Measurements from ENCODE around the gene VPS39. TPM values are rescaled to one million over a fixed set of nuclear protein-coding genes. Genes with fewer than 3 reads are reported as not detected.

Gene VPS39
- total and polyA plus RNA-seq, 9 of the 15 experiments (the other 6 are each of a cell fraction or from before 2014, with no cell fraction given), result 3.2 to 37.3 (median 21.8) TPM

DNA sequence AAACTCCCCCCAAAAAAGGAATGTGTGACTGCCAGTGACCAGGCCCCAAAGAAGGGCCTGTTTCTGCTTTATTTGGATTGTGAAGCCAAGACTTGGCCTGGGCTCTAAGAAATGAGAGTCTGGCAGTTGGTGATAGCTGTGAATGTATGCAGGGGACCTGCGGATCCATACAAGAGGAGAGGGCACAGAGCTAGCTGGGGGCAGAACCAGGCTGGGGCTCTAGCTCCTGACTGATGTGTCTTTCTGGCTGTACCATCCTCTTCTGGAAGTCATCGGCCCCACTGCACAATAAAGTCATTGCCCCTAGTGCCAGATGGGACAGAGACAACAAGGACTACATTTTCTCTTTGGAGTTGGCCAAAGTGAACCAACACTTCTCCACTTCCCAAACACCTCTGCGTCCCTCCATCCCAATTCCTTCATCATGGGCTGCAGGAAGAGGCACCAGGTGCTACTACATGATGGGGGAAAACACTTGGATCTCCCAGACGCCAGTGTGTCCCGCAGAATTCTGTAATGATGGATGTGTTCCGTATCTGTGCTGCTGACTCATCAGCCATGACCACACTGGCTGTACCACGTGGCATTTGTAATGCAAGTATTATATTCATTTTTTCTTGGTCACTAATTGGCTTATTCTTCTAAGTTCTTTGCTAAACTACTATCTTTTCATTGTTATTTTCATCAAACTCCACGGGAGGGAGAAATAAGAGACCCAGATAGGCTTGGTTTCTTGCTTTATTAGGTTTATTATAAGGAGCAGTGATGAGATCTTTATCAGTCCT lies 49.9 kb downstream of the VPS39 start (continued):
- TF ChIP-seq, protein P1, sequence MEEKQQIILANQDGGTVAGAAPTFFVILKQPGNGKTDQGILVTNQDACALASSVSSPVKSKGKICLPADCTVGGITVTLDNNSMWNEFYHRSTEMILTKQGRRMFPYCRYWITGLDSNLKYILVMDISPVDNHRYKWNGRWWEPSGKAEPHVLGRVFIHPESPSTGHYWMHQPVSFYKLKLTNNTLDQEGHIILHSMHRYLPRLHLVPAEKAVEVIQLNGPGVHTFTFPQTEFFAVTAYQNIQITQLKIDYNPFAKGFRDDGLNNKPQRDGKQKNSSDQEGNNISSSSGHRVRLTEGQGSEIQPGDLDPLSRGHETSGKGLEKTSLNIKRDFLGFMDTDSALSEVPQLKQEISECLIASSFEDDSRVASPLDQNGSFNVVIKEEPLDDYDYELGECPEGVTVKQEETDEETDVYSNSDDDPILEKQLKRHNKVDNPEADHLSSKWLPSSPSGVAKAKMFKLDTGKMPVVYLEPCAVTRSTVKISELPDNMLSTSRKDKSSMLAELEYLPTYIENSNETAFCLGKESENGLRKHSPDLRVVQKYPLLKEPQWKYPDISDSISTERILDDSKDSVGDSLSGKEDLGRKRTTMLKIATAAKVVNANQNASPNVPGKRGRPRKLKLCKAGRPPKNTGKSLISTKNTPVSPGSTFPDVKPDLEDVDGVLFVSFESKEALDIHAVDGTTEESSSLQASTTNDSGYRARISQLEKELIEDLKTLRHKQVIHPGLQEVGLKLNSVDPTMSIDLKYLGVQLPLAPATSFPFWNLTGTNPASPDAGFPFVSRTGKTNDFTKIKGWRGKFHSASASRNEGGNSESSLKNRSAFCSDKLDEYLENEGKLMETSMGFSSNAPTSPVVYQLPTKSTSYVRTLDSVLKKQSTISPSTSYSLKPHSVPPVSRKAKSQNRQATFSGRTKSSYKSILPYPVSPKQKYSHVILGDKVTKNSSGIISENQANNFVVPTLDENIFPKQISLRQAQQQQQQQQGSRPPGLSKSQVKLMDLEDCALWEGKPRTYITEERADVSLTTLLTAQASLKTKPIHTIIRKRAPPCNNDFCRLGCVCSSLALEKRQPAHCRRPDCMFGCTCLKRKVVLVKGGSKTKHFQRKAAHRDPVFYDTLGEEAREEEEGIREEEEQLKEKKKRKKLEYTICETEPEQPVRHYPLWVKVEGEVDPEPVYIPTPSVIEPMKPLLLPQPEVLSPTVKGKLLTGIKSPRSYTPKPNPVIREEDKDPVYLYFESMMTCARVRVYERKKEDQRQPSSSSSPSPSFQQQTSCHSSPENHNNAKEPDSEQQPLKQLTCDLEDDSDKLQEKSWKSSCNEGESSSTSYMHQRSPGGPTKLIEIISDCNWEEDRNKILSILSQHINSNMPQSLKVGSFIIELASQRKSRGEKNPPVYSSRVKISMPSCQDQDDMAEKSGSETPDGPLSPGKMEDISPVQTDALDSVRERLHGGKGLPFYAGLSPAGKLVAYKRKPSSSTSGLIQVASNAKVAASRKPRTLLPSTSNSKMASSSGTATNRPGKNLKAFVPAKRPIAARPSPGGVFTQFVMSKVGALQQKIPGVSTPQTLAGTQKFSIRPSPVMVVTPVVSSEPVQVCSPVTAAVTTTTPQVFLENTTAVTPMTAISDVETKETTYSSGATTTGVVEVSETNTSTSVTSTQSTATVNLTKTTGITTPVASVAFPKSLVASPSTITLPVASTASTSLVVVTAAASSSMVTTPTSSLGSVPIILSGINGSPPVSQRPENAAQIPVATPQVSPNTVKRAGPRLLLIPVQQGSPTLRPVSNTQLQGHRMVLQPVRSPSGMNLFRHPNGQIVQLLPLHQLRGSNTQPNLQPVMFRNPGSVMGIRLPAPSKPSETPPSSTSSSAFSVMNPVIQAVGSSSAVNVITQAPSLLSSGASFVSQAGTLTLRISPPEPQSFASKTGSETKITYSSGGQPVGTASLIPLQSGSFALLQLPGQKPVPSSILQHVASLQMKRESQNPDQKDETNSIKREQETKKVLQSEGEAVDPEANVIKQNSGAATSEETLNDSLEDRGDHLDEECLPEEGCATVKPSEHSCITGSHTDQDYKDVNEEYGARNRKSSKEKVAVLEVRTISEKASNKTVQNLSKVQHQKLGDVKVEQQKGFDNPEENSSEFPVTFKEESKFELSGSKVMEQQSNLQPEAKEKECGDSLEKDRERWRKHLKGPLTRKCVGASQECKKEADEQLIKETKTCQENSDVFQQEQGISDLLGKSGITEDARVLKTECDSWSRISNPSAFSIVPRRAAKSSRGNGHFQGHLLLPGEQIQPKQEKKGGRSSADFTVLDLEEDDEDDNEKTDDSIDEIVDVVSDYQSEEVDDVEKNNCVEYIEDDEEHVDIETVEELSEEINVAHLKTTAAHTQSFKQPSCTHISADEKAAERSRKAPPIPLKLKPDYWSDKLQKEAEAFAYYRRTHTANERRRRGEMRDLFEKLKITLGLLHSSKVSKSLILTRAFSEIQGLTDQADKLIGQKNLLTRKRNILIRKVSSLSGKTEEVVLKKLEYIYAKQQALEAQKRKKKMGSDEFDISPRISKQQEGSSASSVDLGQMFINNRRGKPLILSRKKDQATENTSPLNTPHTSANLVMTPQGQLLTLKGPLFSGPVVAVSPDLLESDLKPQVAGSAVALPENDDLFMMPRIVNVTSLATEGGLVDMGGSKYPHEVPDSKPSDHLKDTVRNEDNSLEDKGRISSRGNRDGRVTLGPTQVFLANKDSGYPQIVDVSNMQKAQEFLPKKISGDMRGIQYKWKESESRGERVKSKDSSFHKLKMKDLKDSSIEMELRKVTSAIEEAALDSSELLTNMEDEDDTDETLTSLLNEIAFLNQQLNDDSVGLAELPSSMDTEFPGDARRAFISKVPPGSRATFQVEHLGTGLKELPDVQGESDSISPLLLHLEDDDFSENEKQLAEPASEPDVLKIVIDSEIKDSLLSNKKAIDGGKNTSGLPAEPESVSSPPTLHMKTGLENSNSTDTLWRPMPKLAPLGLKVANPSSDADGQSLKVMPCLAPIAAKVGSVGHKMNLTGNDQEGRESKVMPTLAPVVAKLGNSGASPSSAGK (IDR thresholded peaks at IDR 0.05), result peak; percentile 65
- TF ChIP-seq HDAC2 (IDR thresholded peaks at IDR 0.05) (0 out of 2 replicates have a peak, but pooled peaks have one; percentile 38), NONO (IDR thresholded peaks at IDR 0.05; ENCODE audit: low read depth in 2 of 2, low read length in 1 of 2) (no peak), SREBF2 (CRISPR knock-in tag; IDR thresholded peaks at IDR 0.05) (no peak), CBX3 (IDR thresholded peaks at IDR 0.05; ENCODE audit: borderline replicate concordance in 1 of 2, low read length in 2 of 2) (no peak), ZNF175 (CRISPR knock-in tag; IDR thresholded peaks at IDR 0.05; ENCODE audit: low read depth) (0 out of 2 replicates have a peak, but pooled peaks have one; percentile 30), HNRNPLL (IDR thresholded peaks at IDR 0.05; ENCODE audit: low read depth, low read length, poor library complexity, severe bottlenecking) (no peak), ZNF23 (CRISPR knock-in tag; IDR thresholded peaks at IDR 0.05) (no peak), CC2D1A (IDR thresholded peaks at IDR 0.05) (no peak), ZFPM2 (CRISPR knock-in tag; IDR thresholded peaks at IDR 0.05) (no peak), ZNF197 (CRISPR knock-in tag; IDR thresholded peaks at IDR 0.05; ENCODE audit: low read depth) (0 out of 2 replicates have a peak, but pooled peaks have one; percentile 21), ZNF354B (CRISPR knock-in tag; IDR thresholded peaks at IDR 0.05) (no peak), FIP1L1 (IDR thresholded peaks at IDR 0.05; ENCODE audit: low read depth, low read length, poor library complexity, severe bottlenecking) (no peak)
- TF ChIP-seq, protein P2, sequence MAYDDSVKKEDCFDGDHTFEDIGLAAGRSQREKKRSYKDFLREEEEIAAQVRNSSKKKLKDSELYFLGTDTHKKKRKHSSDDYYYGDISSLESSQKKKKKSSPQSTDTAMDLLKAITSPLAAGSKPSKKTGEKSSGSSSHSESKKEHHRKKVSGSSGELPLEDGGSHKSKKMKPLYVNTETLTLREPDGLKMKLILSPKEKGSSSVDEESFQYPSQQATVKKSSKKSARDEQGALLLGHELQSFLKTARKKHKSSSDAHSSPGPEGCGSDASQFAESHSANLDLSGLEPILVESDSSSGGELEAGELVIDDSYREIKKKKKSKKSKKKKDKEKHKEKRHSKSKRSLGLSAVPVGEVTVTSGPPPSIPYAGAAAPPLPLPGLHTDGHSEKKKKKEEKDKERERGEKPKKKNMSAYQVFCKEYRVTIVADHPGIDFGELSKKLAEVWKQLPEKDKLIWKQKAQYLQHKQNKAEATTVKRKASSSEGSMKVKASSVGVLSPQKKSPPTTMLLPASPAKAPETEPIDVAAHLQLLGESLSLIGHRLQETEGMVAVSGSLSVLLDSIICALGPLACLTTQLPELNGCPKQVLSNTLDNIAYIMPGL (CRISPR knock-in tag; IDR thresholded peaks at IDR 0.05), result no peak

Measured in K562 (cell line).